GM23338 (cell line): Measurements from ENCODE around the gene CRYM. TPM values are rescaled to one million over a fixed set of nuclear protein-coding genes. Genes with fewer than 3 reads are reported as not detected.

ENCODE experiments used
- ATAC-seq: fragments of 200-7000 bp; cut with Tn5 transposase; 3 replicates; pipeline ENCODE4 v1.9.1; 2020
- DNase-seq: peaks from one replicate; pipeline ENCODE4 v3.0.0-alpha.2; 2015; ENCODE audit warnings: low spot score
- H2AFZ ChIP-seq: fragments of 200-600 bp; sonication (generic); 2 replicates; pipeline ENCODE4 v1.8.0; 2016; ENCODE audit warnings: antibody characterized with exemption, mild to moderate bottlenecking, moderate library complexity
- H3F3A ChIP-seq: fragments of 200-600 bp; sonication (generic); replicated peaks from 2 replicates; pipeline ENCODE4 v1.8.0; 2017; ENCODE audit warnings: antibody characterized with exemption, mixed run types, low read depth
- H3K27ac ChIP-seq: fragments of 200-600 bp; sonication (generic); 2 replicates; pipeline ENCODE4 v1.6.1; 2016; ENCODE audit warnings: low read depth
- H3K27me3 ChIP-seq: fragments of 200-600 bp; sonication (generic); 2 replicates; pipeline ENCODE4 v1.8.0; 2016; ENCODE audit warnings: mild to moderate bottlenecking, mixed run types, moderate library complexity; ENCODE audit not compliant: insufficient read depth
- H3K36me3 ChIP-seq: fragments of 200-600 bp; sonication (generic); 2 replicates; pipeline ENCODE4 v1.8.0; 2016; ENCODE audit warnings: mild to moderate bottlenecking; ENCODE audit not compliant: insufficient read depth
- H3K4me1 ChIP-seq: fragments of 200-600 bp; sonication (generic); 2 replicates; pipeline ENCODE4 v1.8.0; 2016; ENCODE audit warnings: mild to moderate bottlenecking, moderate library complexity; ENCODE audit not compliant: insufficient read depth
- H3K4me2 ChIP-seq: fragments of 200-600 bp; sonication (generic); 2 replicates; pipeline ENCODE4 v1.7.1; 2017; ENCODE audit warnings: mixed run types
- H3K4me3 ChIP-seq: fragments of 200-600 bp; sonication (generic); 2 replicates; pipeline ENCODE4 v1.6.1; 2016; ENCODE audit warnings: mixed run types
- H3K79me2 ChIP-seq: fragments of 200-600 bp; sonication (generic); replicated peaks from 2 replicates; pipeline ENCODE4 v1.8.0; 2017; ENCODE audit warnings: mild to moderate bottlenecking; ENCODE audit not compliant: insufficient read depth
- H3K9me2 ChIP-seq: fragments of 200-600 bp; sonication (generic); 2 replicates; pipeline ENCODE4 v1.8.0; 2017; ENCODE audit not compliant: insufficient read depth
- H4K20me1 ChIP-seq: fragments of 200-600 bp; sonication (generic); replicated peaks from 2 replicates; pipeline ENCODE4 v1.8.0; 2017; ENCODE audit warnings: mild to moderate bottlenecking; ENCODE audit not compliant: insufficient read depth
- H3K27ac Mint-ChIP-seq: 2 replicates; pipeline ENCODE4 v1.8.0; 2020; ENCODE audit warnings: inconsistent platforms, mild to moderate bottlenecking, moderate library complexity, mixed read lengths
- H3K27me3 Mint-ChIP-seq: 3 replicates; pipeline ENCODE4 v1.8.0; 2022; ENCODE audit warnings: low read depth, mild to moderate bottlenecking, moderate library complexity, mixed read lengths, inconsistent platforms; ENCODE audit not compliant: insufficient read depth, poor library complexity
- H3K36me3 Mint-ChIP-seq: 3 replicates; pipeline ENCODE4 v1.8.0; 2021; ENCODE audit warnings: low read depth, mild to moderate bottlenecking, inconsistent platforms, moderate library complexity, mixed read lengths
- H3K4me1 Mint-ChIP-seq: 3 replicates; pipeline ENCODE4 v1.8.0; 2020; ENCODE audit warnings: mild to moderate bottlenecking, inconsistent platforms, mixed read lengths
- H3K4me3 Mint-ChIP-seq: 3 replicates; pipeline ENCODE4 v1.8.0; 2021; ENCODE audit warnings: moderate library complexity, mild to moderate bottlenecking, inconsistent platforms, mixed read lengths
- H3K9me3 Mint-ChIP-seq: 3 replicates; pipeline ENCODE4 v1.8.0; 2020; ENCODE audit warnings: moderate library complexity, mild to moderate bottlenecking, inconsistent platforms, mixed read lengths
- CREB1 ChIP-seq: fragments of 250-450 bp; sonication (Bioruptor Pico); IDR thresholded peaks from 2 replicates; pipeline ENCODE4 v1.5.0; 2020; ENCODE audit warnings: low read depth, mild to moderate bottlenecking, moderate library complexity
- EZH2 ChIP-seq: fragments of 200-600 bp; sonication (generic); IDR thresholded peaks from one replicate; pipeline ENCODE4 v1.8.0; 2017; ENCODE audit warnings: antibody characterized with exemption, mild to moderate bottlenecking, low read depth; ENCODE audit not compliant: unreplicated experiment
- EZH2phosphoT487 ChIP-seq: fragments of 200-600 bp; sonication (generic); IDR thresholded peaks from one replicate; pipeline ENCODE4 v1.8.1; 2018; ENCODE audit warnings: antibody characterized with exemption; ENCODE audit not compliant: unreplicated experiment
- JUNB ChIP-seq: IDR thresholded peaks from one replicate; pipeline ENCODE4 v1.6.1; 2016; ENCODE audit warnings: antibody characterized with exemption; ENCODE audit not compliant: unreplicated experiment
- NANOG ChIP-seq: IDR thresholded peaks from 2 replicates; pipeline ENCODE4 v1.6.1; 2016; ENCODE audit warnings: antibody characterized with exemption, borderline replicate concordance
- POLR2AphosphoS5 ChIP-seq: IDR thresholded peaks from 2 replicates; pipeline ENCODE4 v1.6.1; 2016; ENCODE audit warnings: antibody characterized with exemption, low read depth
- STAT1 ChIP-seq: IDR thresholded peaks from one replicate; pipeline ENCODE4 v1.6.1; 2016; ENCODE audit warnings: antibody characterized with exemption; ENCODE audit not compliant: unreplicated experiment
- ZNF114 ChIP-seq: fragments of 250-450 bp; sonication (Bioruptor Pico); IDR thresholded peaks from 2 replicates; pipeline ENCODE4 v1.5.0; 2020; ENCODE audit warnings: mild to moderate bottlenecking, moderate library complexity
- ZNF331 ChIP-seq: fragments of 250-450 bp; sonication (Bioruptor Pico); IDR thresholded peaks from 2 replicates; pipeline ENCODE4 v1.5.0; 2020; ENCODE audit warnings: low read depth, mild to moderate bottlenecking, moderate library complexity
- polyA plus RNA-seq: library from polyadenylated mRNA; unstranded; fragments of >200 nt; fragmentation: Nextera tagmentation; extraction: Ambion mirVana; gene quantifications from 2 replicates; pipeline ENCODE4 v1.2.1, GENCODE V29; 2016
- total RNA-seq: library from RNA; depleted of rRNA; stranded (reverse); fragments of >200 nt; shearing (Covaris generic); gene quantifications from 2 replicates; pipeline ENCODE4 v1.2.3, GENCODE V29; 2014
- TF ChIP-seq, protein P1 (sequence below), 2 experiments: fragments of 200-600 bp in 1 of 2; sonication (generic) in 1 of 2; conservative IDR thresholded peaks; 2 replicates each; pipeline versions ENCODE4 v1.5.1 to v1.6.1; 2016 to 2017; ENCODE audit warnings: antibody characterized with exemption in 2 of 2, low read depth in 2 of 2, mild to moderate bottlenecking in 2 of 2, moderate library complexity in 1 of 2
- TF ChIP-seq, protein P2 (sequence below): IDR thresholded peaks from one replicate; pipeline ENCODE4 v1.6.1; 2018; ENCODE audit warnings: antibody characterized with exemption; ENCODE audit not compliant: unreplicated experiment
- TF ChIP-seq, protein P3 (sequence below): fragments of 250-450 bp; sonication (Bioruptor Pico); IDR thresholded peaks from 2 replicates; pipeline ENCODE4 v1.5.0; 2020; ENCODE audit warnings: mild to moderate bottlenecking, moderate library complexity
- TF ChIP-seq, protein P4 (sequence below): IDR thresholded peaks from 2 replicates; pipeline ENCODE4 v1.6.1; 2016; ENCODE audit warnings: antibody characterized with exemption

The CRYM gene
- total and polyA plus RNA-seq, 2 experiments from 2014 or later, result 15.2 to 18.0 TPM

DNA sequence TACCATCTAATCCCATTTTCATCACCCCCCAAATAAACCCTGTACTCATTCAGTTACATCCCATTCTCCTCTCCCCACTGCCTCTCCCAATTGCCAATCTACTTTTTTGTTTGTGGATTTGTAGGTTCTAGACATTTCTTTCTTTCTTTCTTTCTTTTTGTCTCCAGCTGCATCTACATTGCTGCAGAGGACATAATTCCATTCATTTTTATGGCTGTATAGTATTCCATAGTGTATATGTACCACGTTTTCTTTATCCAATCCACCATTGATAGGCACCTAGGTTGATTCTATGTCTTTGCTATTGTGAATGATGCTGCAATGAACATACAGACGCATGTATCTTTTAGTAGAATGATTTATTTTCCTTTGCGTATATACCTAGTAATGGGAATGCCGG, 6.3 kb upstream of the CRYM start:
- TF ChIP-seq POLR2AphosphoS5, result no peak
- TF ChIP-seq ZNF114 (CRISPR knock-in tag), result no peak
- no peak for TF ChIP-seq CREB1 (CRISPR knock-in tag)
- TF ChIP-seq NANOG, result no peak
- TF ChIP-seq, protein P1, sequence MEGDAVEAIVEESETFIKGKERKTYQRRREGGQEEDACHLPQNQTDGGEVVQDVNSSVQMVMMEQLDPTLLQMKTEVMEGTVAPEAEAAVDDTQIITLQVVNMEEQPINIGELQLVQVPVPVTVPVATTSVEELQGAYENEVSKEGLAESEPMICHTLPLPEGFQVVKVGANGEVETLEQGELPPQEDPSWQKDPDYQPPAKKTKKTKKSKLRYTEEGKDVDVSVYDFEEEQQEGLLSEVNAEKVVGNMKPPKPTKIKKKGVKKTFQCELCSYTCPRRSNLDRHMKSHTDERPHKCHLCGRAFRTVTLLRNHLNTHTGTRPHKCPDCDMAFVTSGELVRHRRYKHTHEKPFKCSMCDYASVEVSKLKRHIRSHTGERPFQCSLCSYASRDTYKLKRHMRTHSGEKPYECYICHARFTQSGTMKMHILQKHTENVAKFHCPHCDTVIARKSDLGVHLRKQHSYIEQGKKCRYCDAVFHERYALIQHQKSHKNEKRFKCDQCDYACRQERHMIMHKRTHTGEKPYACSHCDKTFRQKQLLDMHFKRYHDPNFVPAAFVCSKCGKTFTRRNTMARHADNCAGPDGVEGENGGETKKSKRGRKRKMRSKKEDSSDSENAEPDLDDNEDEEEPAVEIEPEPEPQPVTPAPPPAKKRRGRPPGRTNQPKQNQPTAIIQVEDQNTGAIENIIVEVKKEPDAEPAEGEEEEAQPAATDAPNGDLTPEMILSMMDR (conservative IDR thresholded peaks at IDR 0.05; ENCODE audit: low read depth in 2 of 2), result no peak
- TF ChIP-seq ZNF331 (CRISPR knock-in tag), result no peak
- TF ChIP-seq EZH2, result no peak
- TF ChIP-seq STAT1, result no peak
- TF ChIP-seq, protein P2, sequence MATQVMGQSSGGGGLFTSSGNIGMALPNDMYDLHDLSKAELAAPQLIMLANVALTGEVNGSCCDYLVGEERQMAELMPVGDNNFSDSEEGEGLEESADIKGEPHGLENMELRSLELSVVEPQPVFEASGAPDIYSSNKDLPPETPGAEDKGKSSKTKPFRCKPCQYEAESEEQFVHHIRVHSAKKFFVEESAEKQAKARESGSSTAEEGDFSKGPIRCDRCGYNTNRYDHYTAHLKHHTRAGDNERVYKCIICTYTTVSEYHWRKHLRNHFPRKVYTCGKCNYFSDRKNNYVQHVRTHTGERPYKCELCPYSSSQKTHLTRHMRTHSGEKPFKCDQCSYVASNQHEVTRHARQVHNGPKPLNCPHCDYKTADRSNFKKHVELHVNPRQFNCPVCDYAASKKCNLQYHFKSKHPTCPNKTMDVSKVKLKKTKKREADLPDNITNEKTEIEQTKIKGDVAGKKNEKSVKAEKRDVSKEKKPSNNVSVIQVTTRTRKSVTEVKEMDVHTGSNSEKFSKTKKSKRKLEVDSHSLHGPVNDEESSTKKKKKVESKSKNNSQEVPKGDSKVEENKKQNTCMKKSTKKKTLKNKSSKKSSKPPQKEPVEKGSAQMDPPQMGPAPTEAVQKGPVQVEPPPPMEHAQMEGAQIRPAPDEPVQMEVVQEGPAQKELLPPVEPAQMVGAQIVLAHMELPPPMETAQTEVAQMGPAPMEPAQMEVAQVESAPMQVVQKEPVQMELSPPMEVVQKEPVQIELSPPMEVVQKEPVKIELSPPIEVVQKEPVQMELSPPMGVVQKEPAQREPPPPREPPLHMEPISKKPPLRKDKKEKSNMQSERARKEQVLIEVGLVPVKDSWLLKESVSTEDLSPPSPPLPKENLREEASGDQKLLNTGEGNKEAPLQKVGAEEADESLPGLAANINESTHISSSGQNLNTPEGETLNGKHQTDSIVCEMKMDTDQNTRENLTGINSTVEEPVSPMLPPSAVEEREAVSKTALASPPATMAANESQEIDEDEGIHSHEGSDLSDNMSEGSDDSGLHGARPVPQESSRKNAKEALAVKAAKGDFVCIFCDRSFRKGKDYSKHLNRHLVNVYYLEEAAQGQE, result no peak
- TF ChIP-seq EZH2phosphoT487, result no peak
- TF ChIP-seq, protein P3, sequence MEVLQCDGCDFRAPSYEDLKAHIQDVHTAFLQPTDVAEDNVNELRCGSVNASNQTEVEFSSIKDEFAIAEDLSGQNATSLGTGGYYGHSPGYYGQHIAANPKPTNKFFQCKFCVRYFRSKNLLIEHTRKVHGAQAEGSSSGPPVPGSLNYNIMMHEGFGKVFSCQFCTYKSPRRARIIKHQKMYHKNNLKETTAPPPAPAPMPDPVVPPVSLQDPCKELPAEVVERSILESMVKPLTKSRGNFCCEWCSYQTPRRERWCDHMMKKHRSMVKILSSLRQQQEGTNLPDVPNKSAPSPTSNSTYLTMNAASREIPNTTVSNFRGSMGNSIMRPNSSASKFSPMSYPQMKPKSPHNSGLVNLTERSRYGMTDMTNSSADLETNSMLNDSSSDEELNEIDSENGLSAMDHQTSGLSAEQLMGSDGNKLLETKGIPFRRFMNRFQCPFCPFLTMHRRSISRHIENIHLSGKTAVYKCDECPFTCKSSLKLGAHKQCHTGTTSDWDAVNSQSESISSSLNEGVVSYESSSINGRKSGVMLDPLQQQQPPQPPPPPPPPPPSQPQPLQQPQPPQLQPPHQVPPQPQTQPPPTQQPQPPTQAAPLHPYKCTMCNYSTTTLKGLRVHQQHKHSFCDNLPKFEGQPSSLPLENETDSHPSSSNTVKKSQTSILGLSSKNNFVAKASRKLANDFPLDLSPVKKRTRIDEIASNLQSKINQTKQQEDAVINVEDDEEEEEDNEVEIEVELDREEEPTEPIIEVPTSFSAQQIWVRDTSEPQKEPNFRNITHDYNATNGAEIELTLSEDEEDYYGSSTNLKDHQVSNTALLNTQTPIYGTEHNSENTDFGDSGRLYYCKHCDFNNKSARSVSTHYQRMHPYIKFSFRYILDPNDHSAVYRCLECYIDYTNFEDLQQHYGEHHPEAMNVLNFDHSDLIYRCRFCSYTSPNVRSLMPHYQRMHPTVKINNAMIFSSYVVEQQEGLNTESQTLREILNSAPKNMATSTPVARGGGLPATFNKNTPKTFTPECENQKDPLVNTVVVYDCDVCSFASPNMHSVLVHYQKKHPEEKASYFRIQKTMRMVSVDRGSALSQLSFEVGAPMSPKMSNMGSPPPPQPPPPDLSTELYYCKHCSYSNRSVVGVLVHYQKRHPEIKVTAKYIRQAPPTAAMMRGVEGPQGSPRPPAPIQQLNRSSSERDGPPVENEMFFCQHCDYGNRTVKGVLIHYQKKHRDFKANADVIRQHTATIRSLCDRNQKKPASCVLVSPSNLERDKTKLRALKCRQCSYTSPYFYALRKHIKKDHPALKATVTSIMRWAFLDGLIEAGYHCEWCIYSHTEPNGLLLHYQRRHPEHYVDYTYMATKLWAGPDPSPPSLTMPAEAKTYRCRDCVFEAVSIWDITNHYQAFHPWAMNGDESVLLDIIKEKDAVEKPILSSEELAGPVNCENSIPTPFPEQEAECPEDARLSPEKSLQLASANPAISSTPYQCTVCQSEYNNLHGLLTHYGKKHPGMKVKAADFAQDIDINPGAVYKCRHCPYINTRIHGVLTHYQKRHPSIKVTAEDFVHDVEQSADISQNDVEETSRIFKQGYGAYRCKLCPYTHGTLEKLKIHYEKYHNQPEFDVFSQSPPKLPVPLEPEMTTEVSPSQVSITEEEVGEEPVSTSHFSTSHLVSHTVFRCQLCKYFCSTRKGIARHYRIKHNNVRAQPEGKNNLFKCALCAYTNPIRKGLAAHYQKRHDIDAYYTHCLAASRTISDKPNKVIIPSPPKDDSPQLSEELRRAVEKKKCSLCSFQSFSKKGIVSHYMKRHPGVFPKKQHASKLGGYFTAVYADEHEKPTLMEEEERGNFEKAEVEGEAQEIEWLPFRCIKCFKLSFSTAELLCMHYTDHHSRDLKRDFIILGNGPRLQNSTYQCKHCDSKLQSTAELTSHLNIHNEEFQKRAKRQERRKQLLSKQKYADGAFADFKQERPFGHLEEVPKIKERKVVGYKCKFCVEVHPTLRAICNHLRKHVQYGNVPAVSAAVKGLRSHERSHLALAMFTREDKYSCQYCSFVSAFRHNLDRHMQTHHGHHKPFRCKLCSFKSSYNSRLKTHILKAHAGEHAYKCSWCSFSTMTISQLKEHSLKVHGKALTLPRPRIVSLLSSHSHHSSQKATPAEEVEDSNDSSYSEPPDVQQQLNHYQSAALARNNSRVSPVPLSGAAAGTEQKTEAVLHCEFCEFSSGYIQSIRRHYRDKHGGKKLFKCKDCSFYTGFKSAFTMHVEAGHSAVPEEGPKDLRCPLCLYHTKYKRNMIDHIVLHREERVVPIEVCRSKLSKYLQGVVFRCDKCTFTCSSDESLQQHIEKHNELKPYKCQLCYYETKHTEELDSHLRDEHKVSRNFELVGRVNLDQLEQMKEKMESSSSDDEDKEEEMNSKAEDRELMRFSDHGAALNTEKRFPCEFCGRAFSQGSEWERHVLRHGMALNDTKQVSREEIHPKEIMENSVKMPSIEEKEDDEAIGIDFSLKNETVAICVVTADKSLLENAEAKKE (CRISPR knock-in tag), result no peak
- TF ChIP-seq JUNB, result no peak
- TF ChIP-seq, protein P4, sequence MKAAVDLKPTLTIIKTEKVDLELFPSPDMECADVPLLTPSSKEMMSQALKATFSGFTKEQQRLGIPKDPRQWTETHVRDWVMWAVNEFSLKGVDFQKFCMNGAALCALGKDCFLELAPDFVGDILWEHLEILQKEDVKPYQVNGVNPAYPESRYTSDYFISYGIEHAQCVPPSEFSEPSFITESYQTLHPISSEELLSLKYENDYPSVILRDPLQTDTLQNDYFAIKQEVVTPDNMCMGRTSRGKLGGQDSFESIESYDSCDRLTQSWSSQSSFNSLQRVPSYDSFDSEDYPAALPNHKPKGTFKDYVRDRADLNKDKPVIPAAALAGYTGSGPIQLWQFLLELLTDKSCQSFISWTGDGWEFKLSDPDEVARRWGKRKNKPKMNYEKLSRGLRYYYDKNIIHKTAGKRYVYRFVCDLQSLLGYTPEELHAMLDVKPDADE, result no peak
- no peak overlapping the region for H2AFZ ChIP-seq

More for the DNA sequence above, 6.3 kb upstream of the CRYM start:
- Histone ChIP-seq H3K27me3 (peaks cover 8% of the 10 kb centered on the region; the same call in 1 of the 2 replicates), H3K4me3 (peak overlapping the region; percentile 79), H3F3A (no peaks in the 10 kb centered on the region), H3K9me2 (no peaks in the 10 kb centered on the region), H4K20me1 (no peaks in the 10 kb centered on the region), H3K36me3 (no peaks in the 10 kb centered on the region), H3K79me2 (no peaks in the 10 kb centered on the region), H3K4me1 (peaks cover 5% of the 10 kb centered on the region; the same call in 1 of the 2 replicates), H3K27ac (no peak overlapping the region), H3K4me2 (peak overlapping the region; percentile 70)
- no peak for DNase-seq
- Mint-ChIP-seq H3K36me3 (no peaks in the 10 kb centered on the region), H3K9me3 (peaks cover 6% of the 10 kb centered on the region; the same call in 2 of the 3 replicates), H3K27ac (no peak overlapping the region), H3K27me3 (peaks cover 6% of the 10 kb centered on the region), H3K4me3 (peak overlapping the region; percentile 88), H3K4me1 (peaks cover 10% of the 10 kb centered on the region)
- ATAC-seq, result no peak
